ENCODE data around the gene MAML3.

Gene MAML3

GRCh38 chr4:139684351-139684750 is 469.6 kb downstream of the MAML3 start:
- DNase-seq (ENCODE audit: low read depth), result no peak

- peak; percentile 41 for DNase-seq (ENCODE audit: low read depth)
Observed at GRCh38 chr4:139682741-139683151, 471.2 kb downstream of the MAML3 start.

GRCh38 chr4:139682309-139682708 is 471.7 kb downstream of the MAML3 start:
- no peak for DNase-seq (ENCODE audit: low read depth)

GRCh38 chr4:139676913-139677585 is 476.9 kb downstream of the MAML3 start:
- no peak for DNase-seq (ENCODE audit: low read depth)

GRCh38 chr4:139676365-139676764 is 477.6 kb downstream of the MAML3 start:
- no peak for DNase-seq (ENCODE audit: low read depth)

- no peak for DNase-seq (ENCODE audit: low read depth)
Observed at GRCh38 chr4:139675651-139676050, 478.3 kb downstream of the MAML3 start.

- no peak for DNase-seq (ENCODE audit: low read depth)
Observed at GRCh38 chr4:139674875-139675550, 479.0 kb downstream of the MAML3 start.

GRCh38 chr4:139672732-139673131 is 481.3 kb downstream of the MAML3 start:
- DNase-seq (ENCODE audit: low read depth), result no peak

GRCh38 chr4:139672215-139672614 is 481.8 kb downstream of the MAML3 start:
- DNase-seq (ENCODE audit: low read depth), result no peak

GRCh38 chr4:139670775-139671174 is 483.2 kb downstream of the MAML3 start:
- DNase-seq (ENCODE audit: low read depth), result no peak

- no peak for DNase-seq (ENCODE audit: low read depth)
Observed at GRCh38 chr4:139669890-139670289, 484.1 kb downstream of the MAML3 start.

- no peak for DNase-seq (ENCODE audit: low read depth)
Observed at GRCh38 chr4:139669335-139669734, 484.6 kb downstream of the MAML3 start.

- no peak for DNase-seq (ENCODE audit: low read depth)
Observed at GRCh38 chr4:139668658-139669201, 485.3 kb downstream of the MAML3 start.

GRCh38 chr4:139668036-139668435 is 485.9 kb downstream of the MAML3 start:
- no peak for DNase-seq (ENCODE audit: low read depth)
